Gastroesophageal sphincter (tissue), 3 donors: ENCODE data around the gene BRIP1.

Source experiments
- CTCF ChIP-seq, 4 experiments: fragments of 200-600 bp in 2 of 4; fragments of 450-650 bp in 2 of 4; sonication (generic) in 1 of 4; IDR thresholded peaks; one replicate each; pipeline ENCODE4 v1.5.1; 2017 to 2019; ENCODE audit warnings: antibody characterized with exemption in 4 of 4, mild to moderate bottlenecking in 2 of 4, moderate library complexity in 2 of 4
- EP300 ChIP-seq: sonication (generic); formaldehyde crosslinking; IDR thresholded peaks from one replicate; pipeline ENCODE4 v1.6.1; 2017; ENCODE audit warnings: antibody characterized with exemption, mild to moderate bottlenecking
- POLR2A ChIP-seq, 2 donors: fragments of 450-650 bp; IDR thresholded peaks; one replicate each; pipeline ENCODE4 v1.6.1; 2017; ENCODE audit warnings: antibody characterized with exemption in 2 of 2, mild to moderate bottlenecking in 2 of 2, moderate library complexity in 1 of 2
- POLR2AphosphoS5 ChIP-seq: sonication (generic); formaldehyde crosslinking; IDR thresholded peaks from one replicate; pipeline ENCODE4 v1.6.1; 2017; ENCODE audit warnings: antibody characterized with exemption

- TF ChIP-seq CTCF (IDR thresholded peaks at IDR 0.05) (no peak), POLR2AphosphoS5 (no peak), POLR2A (IDR thresholded peaks at IDR 0.05) (no peak), EP300 (no peak)
Measured at GRCh38 chr17:61720016-61720795, 143.1 kb downstream of the BRIP1 start.
